ENCODE results near the gene MAGI2.

DNA sequence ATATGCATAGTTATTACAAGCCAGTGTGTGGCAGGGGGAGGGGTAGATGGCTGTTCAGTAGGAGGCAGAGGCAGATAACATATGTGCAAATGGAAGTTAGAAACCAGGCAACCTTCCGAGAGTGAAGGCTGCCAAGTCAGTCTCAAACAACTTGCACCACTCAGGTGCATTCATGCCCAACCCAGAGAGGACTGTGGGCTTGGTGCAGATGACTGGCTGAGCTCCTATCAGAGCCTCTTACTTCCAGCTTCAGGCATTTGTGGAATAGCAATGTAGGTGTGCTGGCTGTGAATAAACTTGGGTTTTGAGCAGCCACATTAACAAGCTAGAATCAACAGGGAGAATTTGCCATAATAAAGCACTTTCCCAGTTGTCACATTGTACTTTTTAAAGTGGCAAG is 865.1 kb downstream of the MAGI2 start:
- TF ChIP-seq POLR2A (IDR thresholded peaks at IDR 0.05; ENCODE audit: low read length) (no peak), GATA1 (IDR thresholded peaks at IDR 0.05; ENCODE audit: low read depth, low read length) (no peak)
